GM18870 (cell line): Measurements from ENCODE around the gene SSR2.
"Not testable (repeated sequence)": the region's sequence is repeated elsewhere in the genome, so short reads cannot be mapped to it uniquely, and the experiment has no call there.

Experiments used
- ATAC-seq: cut with Tn5 transposase; IDR thresholded peaks from one replicate; pipeline ENCODE4 v1.9.1; 2021; ENCODE audit warnings: moderate library complexity; ENCODE audit not compliant: unreplicated experiment

The SSR2 gene

DNA sequence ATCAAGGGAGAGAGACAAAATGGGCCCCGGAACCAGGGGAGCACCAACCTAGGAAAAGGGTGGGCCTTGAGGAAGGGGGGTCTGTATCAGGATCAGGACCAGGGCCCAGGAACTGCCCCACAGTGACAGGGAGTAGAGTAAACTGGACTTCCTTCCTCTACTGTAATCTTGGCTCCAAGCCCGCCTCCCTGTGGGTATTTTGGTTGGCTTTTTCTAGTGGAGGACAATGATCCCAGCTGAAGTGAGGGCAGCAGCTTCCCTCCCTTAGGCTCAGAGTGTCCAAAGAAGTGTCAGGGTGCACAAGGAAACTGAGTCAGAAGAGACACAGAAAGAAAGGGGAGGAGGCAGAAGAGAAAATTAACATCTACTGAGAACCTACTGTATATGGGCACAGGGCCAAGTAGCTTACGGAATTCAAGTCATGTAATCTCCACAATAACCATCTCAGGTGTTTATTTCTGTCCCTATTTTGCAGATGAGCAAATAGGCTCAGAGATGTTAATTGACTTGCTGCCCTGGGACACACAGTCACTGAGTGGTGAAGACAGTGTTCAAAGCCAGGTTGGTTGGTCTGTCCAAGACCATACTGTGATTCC is 28.0 kb upstream of the SSR2 start:
- no peak for ATAC-seq

DNA sequence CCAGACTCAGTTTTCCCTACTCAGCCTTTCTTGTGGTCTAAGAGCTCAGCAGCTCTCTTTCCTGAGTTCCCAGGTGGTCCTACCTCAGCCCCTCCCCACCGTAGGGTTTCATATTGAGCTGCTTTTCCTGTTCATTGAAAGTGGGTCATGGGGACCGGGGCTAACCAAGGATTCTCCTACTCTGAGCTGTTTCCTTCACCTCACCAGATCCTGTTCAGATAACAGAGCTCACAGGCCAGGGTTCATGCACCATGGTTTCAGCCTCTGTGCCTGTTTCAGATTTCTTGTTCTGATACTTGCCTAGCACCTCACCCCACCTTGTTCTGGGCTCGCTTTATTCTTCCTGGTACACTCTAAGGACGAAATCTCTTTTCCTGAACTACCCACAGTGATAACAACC is 24.3 kb upstream of the SSR2 start:
- no peak for ATAC-seq

- ATAC-seq: no peak
These were observed 22.1 kb upstream of the SSR2 start for GRCh38 chr1:156042828-156043227.

DNA sequence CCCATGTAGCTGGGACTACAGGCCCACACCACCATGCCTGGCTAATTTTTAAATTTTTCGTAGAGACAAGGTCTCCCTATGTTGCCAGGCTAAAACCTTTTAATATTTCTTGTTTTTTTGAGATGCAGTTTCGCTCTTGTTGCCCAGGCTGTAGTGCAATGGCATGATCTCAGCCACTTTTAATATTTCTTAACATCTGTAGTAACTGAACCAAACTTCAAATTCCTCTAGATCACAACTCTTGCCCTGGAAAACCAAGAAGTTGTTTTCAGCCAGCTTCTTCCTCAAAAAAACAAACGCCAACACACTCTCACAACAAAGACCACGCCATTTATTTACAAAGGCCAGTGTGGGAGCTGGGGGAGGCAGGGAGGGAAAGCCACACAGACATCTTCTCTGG is 14.2 kb upstream of the SSR2 start:
- not testable (repeated sequence) for ATAC-seq

DNA sequence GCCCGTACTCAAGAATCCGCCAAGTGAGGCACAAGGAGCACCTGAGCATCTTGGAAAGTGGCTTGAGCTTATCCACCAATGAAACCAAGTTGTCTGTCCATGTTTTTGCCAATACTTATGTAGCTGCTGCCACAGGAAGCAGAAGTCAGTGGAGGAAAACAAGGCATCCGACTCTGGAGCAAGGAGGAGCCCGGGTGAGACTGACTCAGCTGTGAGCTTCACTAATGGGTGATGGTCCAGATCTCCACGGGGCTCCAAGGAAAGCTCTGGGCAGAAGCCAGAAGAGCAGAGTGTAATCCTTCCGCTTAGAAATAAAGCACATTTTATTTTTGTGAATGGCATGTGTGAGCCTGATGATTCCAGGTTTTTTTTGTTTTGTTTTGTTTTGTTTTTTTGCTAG is 12.3 kb upstream of the SSR2 start:
- no peak for ATAC-seq

DNA sequence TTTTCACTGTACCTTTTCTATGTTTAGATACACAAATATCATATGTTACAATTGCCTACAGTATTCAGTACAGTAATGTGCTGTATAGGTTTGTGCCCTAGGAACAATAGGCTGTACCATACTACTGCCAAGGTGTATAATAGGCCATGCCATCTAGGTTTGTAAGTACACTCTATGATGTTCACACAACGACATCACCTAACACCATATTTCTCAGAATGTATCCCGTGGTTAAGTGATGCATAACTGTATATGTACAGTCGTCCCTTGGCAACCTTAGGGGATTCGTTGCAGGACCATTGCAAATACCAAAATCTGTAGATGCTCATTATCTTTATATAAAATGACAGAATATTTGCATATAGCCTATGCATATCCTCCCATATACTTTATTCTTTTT is 5.8 kb upstream of the SSR2 start:
- no peak for ATAC-seq

GRCh38 chr1:156025876-156026275 is 5.1 kb upstream of the SSR2 start:
- no peak for ATAC-seq

- no peak for ATAC-seq
These were observed 4.0 kb upstream of the SSR2 start for GRCh38 chr1:156024801-156025200.

GRCh38 chr1:156021954-156022353 is 1.2 kb upstream of the SSR2 start:
- no peak for ATAC-seq

DNA sequence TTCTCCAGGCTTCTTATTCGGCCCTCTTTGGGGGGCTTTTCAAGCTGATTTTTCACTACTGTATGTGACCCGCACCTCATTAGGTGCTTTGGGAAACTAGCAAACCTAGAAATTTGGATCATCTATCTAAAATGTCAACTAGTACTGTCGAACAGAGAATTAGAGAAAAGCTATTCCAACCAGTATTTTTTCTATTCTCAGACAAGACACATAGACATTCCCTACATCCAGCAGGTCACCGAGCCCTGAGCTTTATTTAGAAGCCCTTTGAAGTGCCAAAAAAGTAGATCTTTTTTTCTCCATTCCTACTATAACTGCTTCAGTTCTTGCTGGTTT is 310 bp upstream of the SSR2 start:
- ATAC-seq: no peak

DNA sequence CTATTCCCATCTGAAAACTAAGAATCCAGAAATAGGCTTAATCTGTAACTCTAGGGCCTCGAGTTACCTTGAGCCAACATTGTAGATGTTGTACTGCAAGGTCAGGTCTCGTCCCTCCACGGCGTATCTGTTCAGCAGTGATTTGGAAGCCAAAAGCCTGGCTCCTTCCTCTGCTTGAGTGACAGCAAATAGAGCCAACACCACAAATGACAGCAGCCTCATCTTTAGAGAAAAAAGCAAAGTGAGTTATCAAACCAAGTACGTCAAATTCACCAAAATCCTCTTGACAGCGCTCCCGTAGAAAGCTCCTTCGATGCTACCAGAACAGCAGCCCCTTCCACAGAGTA is 832 bp downstream of the SSR2 start:
- no peak for ATAC-seq

- ATAC-seq: no peak
These were observed 5.9 kb downstream of the SSR2 start for GRCh38 chr1:156014829-156015228.

- ATAC-seq: peak; percentile 65
These were observed 8.5 kb downstream of the SSR2 start for GRCh38 chr1:156012051-156012817.

DNA sequence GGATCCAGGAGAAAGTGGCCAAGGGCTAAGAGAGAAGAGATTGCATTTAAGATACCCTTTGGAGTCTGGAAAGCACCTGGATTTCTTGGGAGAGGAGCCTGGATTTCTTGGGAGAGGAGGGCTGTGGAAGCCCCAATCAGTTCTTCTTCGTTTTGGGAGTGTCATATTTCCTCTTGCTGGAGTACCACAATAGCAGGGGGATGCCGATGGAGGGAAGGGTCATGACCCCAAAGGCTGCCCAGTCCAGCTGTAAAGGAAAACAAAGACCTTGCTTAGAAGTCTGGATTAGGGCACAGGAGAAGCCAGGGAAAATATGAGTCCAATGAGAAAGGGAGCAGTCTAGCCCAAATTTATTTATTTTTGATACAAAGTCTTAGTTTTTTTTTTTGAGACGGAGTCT is 11.3 kb downstream of the SSR2 start:
- no peak for ATAC-seq

DNA sequence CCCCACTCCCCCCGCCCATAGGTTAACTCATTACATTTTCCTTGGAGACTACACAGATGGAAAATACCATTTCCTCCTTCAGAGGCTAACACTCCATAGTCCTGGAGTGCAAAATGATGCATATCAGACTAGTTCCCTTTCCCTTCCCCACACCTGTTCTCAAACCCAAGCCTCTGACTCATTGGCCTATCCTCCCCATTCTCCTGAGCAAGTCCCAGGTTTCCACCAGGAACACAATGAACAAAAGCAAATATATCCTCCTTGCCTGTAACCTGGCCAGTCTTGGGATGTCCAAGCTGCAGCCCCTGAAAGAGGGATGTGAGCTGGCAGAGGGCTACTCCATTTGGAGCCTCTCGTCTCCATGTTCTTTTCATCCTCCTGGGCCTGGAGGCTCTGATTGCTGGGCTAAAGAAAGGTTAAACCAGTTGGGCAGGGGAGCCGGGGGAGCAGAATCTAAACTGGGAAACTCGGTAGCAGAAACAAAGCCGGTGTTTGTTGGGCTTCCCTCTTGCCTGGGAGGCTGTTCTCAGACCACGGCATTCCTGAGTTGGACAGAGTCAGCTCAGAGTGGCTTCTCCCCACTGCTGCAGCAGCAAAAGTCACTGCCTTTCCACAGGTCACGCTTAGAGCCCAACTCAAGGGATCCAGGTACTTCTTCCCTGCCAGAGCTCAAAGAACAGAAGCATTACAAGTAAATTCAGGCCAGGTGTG is 13.9 kb downstream of the SSR2 start:
- no peak for ATAC-seq

DNA sequence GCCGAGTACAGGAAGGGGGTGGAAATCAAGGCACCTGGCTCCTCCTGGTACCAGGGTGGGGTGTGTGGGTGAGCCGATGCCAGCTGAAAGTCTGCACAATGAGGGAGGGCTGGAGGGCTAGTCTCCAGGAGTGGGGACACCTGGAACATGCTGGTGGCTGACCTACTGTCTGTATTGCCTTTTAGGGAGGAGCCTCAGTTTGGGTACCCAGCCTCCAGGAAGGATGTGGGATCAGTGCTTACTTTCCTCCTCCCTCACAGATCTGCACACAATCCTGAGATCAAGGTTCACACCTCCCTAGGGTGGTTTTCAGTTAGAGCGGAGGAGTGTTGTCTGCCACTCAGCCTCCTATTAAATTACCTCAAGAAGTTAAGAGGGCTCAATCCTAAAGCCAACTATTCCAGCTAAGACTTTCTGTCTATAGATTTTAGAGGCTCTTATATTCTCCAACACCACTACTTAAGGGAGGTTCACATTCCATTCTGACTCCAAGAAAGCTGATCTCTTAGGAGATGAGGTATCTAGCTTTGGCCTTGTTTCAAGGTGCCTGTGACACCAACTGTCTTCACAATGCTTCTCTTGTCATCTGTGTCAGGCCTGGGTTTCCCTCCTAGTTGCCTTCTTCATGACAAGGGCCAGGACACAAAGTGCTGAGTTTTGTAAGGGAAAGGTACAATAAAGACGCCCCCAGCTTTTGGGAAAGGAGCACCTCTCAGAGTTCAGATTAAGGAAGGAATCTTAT is 15.7 kb downstream of the SSR2 start:
- ATAC-seq: no peak

- ATAC-seq: no peak
These were observed 16.9 kb downstream of the SSR2 start for GRCh38 chr1:156003923-156004188.

- no peak for ATAC-seq
These were observed 18.4 kb downstream of the SSR2 start for GRCh38 chr1:156002188-156002911.

GRCh38 chr1:156001662-156002171 is 19.0 kb downstream of the SSR2 start:
- no peak for ATAC-seq

DNA sequence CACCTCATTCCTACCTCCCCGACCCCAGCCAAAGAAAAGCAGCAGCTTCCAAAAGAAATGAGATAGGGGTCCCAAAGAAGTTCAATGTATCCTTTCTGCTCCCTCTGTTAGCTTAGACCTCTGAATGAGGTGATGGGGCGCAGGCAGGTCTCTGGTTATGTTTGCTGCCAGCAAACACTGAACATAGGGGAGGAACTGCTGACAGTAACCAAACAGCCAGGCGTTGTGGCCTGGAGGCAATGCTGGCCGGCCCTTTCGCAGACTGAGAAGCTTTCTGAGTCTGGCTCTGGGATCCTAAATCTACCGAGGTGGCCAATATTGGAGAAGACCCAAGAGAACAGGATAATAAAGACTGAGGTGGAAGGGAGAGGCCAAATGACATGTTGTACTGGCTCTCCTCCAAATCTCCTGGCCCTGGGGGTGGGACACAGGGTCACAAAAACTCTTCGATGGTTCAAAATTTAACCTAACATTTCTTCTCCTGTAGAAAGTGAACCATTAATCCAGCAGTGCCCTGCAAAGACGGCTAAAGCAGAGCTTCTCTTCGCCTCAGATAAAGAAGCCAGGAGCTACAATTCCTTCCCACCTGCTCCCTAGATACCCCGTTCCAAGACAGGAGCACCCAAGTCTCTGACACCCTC is 19.6 kb downstream of the SSR2 start:
- no peak for ATAC-seq

- ATAC-seq: no peak
These were observed 20.8 kb downstream of the SSR2 start for GRCh38 chr1:155999964-156000363.
